NK-92 (cell line): Measurements from ENCODE around the gene DPP6.
"Not testable (repeated sequence)": the region's sequence is repeated elsewhere in the genome, so short reads cannot be mapped to it uniquely, and the experiment has no call there.

Experiments used
- DNase-seq: peaks from one replicate; lab custom pipeline; 2025; ENCODE audit not compliant: unreplicated experiment; lab: John Stamatoyannopoulos, UW

DPP6 gene

GRCh38 chr7:154072395-154073181, 20.4 kb downstream of the DPP6 start:
- not testable (repeated sequence) for DNase-seq

GRCh38 chr7:154078523-154078922, 26.3 kb downstream of the DPP6 start:
- DNase-seq = not testable (repeated sequence)

- not testable (repeated sequence) for DNase-seq
These were observed 28.1 kb downstream of the DPP6 start for GRCh38 chr7:154080249-154080648.

- DNase-seq = not testable (repeated sequence)
These were observed 35.0 kb downstream of the DPP6 start for GRCh38 chr7:154087037-154087725.

- not testable (repeated sequence) for DNase-seq
These were observed 39.9 kb downstream of the DPP6 start for GRCh38 chr7:154092093-154092492.

- not testable (repeated sequence) for DNase-seq
These were observed 43.0 kb downstream of the DPP6 start for GRCh38 chr7:154095201-154095600.

GRCh38 chr7:154105063-154105462, 52.9 kb downstream of the DPP6 start:
- DNase-seq = not testable (repeated sequence)

- not testable (repeated sequence) for DNase-seq
These were observed 57.4 kb downstream of the DPP6 start for GRCh38 chr7:154109615-154110014.

GRCh38 chr7:154113732-154114351, 61.6 kb downstream of the DPP6 start:
- not testable (repeated sequence) for DNase-seq

- not testable (repeated sequence) for DNase-seq
These were observed 65.5 kb downstream of the DPP6 start for GRCh38 chr7:154117411-154118390.

- not testable (repeated sequence) for DNase-seq
These were observed 68.6 kb downstream of the DPP6 start for GRCh38 chr7:154120825-154121224.

- DNase-seq = not testable (repeated sequence)
These were observed 70.5 kb downstream of the DPP6 start for GRCh38 chr7:154122720-154123119.

GRCh38 chr7:154123397-154123796, 71.2 kb downstream of the DPP6 start:
- not testable (repeated sequence) for DNase-seq

GRCh38 chr7:154129142-154129541, 76.9 kb downstream of the DPP6 start:
- DNase-seq = not testable (repeated sequence)

- not testable (repeated sequence) for DNase-seq
These were observed 80.4 kb downstream of the DPP6 start for GRCh38 chr7:154132617-154133016.

GRCh38 chr7:154133703-154134277, 81.6 kb downstream of the DPP6 start:
- not testable (repeated sequence) for DNase-seq

- not testable (repeated sequence) for DNase-seq
These were observed 82.5 kb downstream of the DPP6 start for GRCh38 chr7:154134698-154135097.

- not testable (repeated sequence) for DNase-seq
These were observed 83.4 kb downstream of the DPP6 start for GRCh38 chr7:154135646-154136045.

- not testable (repeated sequence) for DNase-seq
These were observed 93.9 kb downstream of the DPP6 start for GRCh38 chr7:154145922-154146706.
